K562 treated with DMSO at 1 percent for 24 hours (cell line): ENCODE data around the gene DDX49. TPM values are rescaled to one million over a fixed set of nuclear protein-coding genes. Genes with fewer than 3 reads are reported as not detected.

Experiments used
- total RNA-seq: library from RNA; unstranded; fragments of 300-600 nt; gene quantifications from 2 replicates; pipeline ENCODE4 v1.2.3, GENCODE V29; 2022; ENCODE audit warnings: low read depth; ENCODE audit not compliant: insufficient read depth

DDX49 gene, protein sequence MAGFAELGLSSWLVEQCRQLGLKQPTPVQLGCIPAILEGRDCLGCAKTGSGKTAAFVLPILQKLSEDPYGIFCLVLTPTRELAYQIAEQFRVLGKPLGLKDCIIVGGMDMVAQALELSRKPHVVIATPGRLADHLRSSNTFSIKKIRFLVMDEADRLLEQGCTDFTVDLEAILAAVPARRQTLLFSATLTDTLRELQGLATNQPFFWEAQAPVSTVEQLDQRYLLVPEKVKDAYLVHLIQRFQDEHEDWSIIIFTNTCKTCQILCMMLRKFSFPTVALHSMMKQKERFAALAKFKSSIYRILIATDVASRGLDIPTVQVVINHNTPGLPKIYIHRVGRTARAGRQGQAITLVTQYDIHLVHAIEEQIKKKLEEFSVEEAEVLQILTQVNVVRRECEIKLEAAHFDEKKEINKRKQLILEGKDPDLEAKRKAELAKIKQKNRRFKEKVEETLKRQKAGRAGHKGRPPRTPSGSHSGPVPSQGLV
- 91.7 and 115 TPM in 2 replicates for total RNA-seq

DNA sequence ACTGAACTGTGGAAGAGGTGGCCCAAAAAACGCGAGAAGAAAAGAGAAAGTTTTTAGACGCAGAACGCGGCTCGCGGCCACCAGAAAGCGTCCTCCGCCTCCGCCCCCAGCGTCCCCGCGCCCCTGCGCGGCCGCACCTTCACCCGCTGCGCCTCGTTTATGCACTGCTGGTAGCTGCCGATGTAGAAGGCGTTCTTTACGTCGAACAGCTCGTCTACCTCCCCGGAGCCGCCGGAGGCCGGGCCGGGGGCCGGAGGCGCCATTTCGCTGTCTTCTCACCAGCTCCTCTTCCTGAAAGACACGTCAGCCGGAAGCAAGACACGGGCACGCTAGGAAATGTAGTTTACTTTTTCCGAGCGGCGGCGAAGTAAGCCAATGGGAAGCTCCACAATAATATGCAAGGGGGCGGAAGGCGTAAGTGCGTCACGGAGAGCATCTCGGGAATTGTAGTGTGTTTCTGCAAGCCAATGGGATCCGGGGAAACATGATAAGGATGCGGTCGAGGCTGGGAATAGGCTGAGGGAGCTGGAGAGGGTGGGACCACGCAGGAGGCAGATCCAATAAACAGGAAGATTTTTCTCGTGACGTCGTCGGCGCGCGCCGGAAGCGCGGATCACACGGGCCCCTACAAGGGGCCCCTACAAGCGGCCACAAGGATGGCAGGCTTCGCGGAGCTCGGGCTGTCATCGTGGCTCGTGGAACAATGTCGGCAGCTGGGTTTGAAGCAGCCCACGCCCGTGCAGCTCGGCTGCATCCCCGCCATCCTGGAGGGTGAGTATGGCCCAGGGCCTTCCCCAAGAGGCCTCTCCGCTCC lies at the start of gene DDX49, which contains the start of gene COPE:
Gene DDX49 (plus strand): TSS at position 630 of the 814 bp plus-strand sequence. CDS start 27 bp downstream, at position 657.
Gene COPE (minus strand): TSS at position 302 of the 814 bp plus-strand sequence. CDS start 39 bp downstream, at position 263.

DNA sequence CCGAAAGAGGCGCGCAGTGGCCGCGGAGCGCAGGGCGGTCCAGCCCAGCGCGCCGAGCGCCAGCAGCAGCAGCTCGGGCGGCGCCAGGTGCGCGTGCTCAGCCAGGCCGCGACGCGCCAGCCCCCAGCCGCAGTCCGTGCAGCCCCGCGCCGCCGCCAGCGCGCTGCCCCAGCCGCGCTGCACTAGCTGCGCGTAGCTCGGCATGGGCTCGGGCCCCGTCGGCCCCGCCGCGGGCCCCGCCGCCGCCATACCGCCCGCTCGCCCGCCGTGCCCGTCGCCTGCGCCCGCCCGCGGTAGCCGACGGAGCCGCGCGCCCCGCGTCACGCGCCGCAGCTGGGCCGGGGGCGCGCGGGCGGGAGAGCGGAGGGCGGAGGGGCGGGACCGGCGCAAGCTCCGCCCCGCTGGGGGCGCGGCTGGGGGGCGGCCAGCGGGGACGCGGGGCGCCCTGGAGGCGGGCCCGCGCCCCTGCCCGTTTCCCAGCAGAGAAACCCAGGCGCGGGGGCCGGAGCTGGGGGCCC lies 23.6 kb upstream of the DDX49 start, which contains the start of gene CERS1:
Gene CERS1 (minus strand): TSS at position 335 of the 518 bp plus-strand sequence. CDS start 86 bp downstream, at position 249.

DNA sequence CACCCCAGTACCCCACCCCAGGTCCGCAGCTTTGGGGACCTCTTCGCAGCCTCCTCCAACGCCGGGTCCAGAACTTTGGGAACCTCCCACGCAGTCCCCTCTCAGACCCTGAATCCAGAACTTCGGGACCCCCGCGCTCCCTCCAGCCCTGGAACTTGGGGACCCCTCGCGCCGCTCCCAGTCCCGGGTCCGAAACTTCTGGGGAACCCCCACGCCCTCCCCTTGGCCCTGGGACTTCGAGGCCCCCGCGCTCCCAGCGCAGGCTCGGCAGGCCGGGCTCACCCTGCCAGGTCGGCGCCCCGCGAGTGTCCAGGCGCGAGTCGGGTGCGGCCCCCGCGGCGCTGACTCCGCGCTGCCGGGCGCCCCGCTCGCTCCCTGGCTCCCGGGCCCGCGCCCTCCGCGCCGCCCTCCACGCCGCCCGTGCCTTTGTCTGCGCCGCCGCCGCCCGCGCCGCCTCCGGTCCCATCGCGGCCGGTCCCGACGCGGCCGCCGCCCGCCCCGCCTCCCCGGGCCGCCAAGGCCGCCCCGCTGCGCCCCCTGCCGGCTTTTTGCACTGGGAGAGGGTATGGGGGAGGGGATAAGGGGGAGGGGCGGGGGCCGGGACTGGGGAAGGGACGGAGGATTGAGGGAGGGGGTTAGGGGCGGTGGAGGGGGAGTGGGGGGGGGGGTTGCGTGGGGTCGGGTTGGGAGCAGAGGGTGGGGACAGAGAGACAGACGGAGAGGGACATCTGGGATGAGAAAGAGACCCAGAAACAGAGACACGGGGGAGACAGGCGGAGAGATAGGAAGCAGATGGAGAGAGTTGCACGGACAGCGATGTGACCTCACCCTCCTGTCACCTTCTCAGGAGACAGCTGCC lies 21.5 kb downstream of the DDX49 start, which contains the start of gene HOMER3:
Gene HOMER3 (minus strand): TSS at position 449 of the 859 bp plus-strand sequence. CDS start 2,235 bp downstream, outside the sequence.

Other genes with a start within 250 kb of the DDX49 start
- gene CRTC1, start 236.0 kb upstream of the DDX49 start, total RNA-seq: 19.0 and 23.5 TPM in 2 replicates
- not detected in 2 replicates for gene COMP, start 128.4 kb upstream of the DDX49 start, total RNA-seq
- 80.1 and 81.7 TPM in 2 replicates for gene UPF1, start 87.8 kb upstream of the DDX49 start, total RNA-seq
- gene CERS1, start 23.6 kb upstream of the DDX49 start, total RNA-seq: 0.93 and 1.1 TPM in 2 replicates
- 511 and 581 TPM in 2 replicates for gene COPE, start 328 bp upstream of the DDX49 start, total RNA-seq
- gene HOMER3, start 21.5 kb downstream of the DDX49 start, total RNA-seq: 12.2 and 13.3 TPM in 2 replicates
- 57.3 and 58.9 TPM in 2 replicates for gene SUGP2, start 113.8 kb downstream of the DDX49 start, total RNA-seq
- gene ARMC6, start 113.9 kb downstream of the DDX49 start, total RNA-seq: 33.1 and 37.5 TPM in 2 replicates
- gene SLC25A42, start 144.3 kb downstream of the DDX49 start, total RNA-seq: 39.2 and 46.6 TPM in 2 replicates
- gene TMEM161A, start 218.8 kb downstream of the DDX49 start, total RNA-seq: 60.1 and 60.9 TPM in 2 replicates